Muscle of arm (tissue), 12 donors: Measurements from ENCODE around the gene RPS24. TPM values are rescaled to one million over a fixed set of nuclear protein-coding genes. Genes with fewer than 3 reads are reported as not detected.
"Not testable (repeated sequence)": the region's sequence is repeated elsewhere in the genome, so short reads cannot be mapped to it uniquely, and the experiment has no call there.

ENCODE experiments used
- DNase-seq: peaks from one replicate; pipeline ENCODE4 v3.0.0-alpha.2; 2013
- polyA plus RNA-seq, 12 donors: library from polyadenylated mRNA; unstranded; fragments of 120-200 nt; gene quantifications; one replicate each; pipeline ENCODE4 v1.2.1, GENCODE V29; 2013; ENCODE audit not compliant: insufficient read length in 12 of 12

Gene RPS24
- polyA plus RNA-seq, 12 donors = 3,133 to 5,274 (median 3,712) TPM; not detected in 1

DNA sequence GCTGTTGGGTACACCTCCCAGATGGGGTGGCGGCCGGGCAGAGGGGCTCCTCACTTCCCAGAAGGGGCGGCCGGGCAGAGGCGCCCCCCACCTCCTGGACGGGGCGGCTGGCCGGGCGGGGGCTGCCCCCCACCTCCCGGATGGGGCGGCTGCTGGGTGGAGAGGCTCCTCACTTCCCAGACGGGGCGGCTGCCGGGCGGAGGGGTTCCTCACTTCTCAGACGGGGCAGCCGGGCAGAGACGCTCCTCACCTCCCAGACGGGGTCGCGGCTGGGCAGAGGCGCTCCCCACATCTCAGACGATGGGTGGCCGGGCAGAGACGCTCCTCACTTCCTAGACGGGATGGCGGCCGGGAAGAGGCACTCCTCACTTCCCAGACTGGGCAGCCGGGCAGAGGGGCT, 42.1 kb downstream of the RPS24 start:
- DNase-seq = not testable (repeated sequence)

DNA sequence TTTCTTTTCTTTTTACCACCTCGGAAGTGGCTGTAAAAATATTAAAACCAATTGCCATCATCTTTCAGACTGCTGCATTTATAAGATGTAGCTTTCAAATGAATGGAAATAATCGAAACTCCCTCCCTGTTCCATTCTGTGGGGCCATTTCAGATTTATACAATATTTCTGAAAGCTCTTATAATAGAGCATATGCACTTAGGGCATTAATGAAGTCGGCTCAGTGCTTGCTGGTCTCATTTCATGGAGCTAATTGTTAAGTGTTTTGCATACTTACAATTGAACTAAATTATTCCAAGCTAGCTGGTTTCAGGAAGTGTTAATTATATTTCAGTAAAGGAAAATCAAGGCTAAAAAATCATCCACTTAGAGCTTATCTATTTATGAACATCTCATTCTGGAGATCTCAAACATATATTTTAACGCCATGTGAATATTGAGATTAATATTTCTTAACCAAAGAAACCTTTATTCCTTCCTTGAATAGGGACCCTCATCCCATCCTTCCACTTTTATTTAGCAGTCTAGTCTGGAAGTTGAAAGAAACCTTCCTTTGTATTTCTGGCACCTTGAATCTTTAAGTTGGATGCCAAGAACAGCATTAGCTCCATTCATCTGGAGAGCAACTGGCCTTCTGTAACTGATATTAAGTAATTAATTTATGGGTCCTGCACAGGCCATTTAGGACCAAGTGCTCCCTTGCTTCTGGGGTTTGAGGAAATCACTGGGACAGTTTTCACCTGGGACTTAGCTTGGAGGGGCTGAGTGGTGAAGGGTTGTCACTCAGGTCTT, 45.1 kb downstream of the RPS24 start:
- DNase-seq = no peak

DNA sequence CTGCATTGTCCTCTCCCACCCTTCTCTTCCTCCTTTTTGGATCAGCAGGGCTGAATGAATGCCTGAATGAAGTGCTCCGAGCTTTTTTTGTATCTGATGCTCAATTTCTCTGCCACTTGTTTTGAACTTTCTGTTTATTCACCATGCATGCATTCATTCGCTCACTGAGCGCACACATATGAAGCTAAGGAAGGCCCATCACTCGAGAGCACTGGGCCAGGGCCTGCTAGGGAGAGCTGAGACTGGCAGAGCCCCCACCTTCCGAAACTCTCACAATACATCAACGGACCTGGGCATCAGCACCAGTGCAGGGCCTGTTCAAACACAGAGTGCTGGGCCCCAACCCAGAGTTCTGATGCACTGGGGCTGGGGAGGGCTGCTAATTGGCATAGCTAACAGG, 45.7 kb downstream of the RPS24 start:
- no peak for DNase-seq

DNA sequence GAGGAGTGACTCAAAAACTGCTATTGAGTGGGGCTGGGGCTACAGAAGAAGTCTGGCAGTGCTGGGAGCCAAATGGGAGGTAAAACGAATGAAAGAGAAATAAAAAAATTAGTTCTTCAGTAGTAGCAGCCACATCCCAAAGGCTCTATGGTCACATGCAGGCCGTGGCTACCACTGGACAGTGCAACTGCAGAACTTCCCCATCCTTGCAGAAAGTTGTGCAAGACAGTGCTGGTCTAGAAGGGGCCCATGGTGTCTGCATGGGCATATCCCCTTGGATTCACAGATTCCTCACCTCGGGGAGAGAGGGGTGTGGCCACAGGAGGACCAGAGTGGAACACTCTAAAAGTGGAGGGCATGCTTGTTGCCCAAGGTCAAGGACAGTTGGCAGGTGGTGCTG, 47.6 kb downstream of the RPS24 start:
- DNase-seq = no peak

DNA sequence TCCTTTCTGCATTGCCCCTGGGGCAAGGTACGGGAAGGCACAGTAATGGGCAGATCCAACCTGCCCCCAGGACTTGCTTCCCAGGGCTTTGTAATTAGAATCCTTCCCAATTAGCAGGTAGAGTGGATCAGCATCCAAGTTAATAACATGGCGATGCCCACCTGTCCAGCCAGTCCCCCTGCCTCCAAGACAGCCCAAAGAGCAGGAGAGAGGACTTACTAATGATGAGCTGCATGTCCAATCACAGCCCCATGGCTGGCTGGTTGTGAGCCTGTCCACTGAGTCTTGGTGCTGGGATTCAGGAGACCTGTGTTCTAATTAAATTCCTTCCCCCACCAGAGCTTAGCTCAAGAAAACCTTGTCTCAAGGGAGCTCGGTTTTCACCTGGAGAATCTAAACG, 49.0 kb downstream of the RPS24 start:
- no peak for DNase-seq

Other genes starting within 250 kb of the RPS24 start
- gene DLG5, start 107.1 kb upstream of the RPS24 start, polyA plus RNA-seq = 10 to 100 TPM in 11 of 12 donors, not detected in 1; 17.0 to 37.7 (median 23.5) TPM
- 10 to 100 TPM in 10 of 12 donors, 1 to 10 TPM in 1, not detected in 1; 7.5 to 17.4 (median 15.2) TPM for gene POLR3A, start 4.3 kb upstream of the RPS24 start, polyA plus RNA-seq